Liver (tissue), 3 donors: ENCODE data around the gene MBP.

ENCODE experiments used
- CTCF ChIP-seq: fragments of 150-350 bp; IDR thresholded peaks from 2 replicates; pipeline ENCODE4 v1.5.1; 2017; ENCODE audit warnings: improper control_type of control experiment, low read depth, low read length; ENCODE audit not compliant: missing input control
- EGR1 ChIP-seq, 2 donors: IDR thresholded peaks; 2 replicates each; pipeline ENCODE4 v1.6.1; 2016 to 2018; ENCODE audit warnings: antibody characterized with exemption in 2 of 2, low read depth in 2 of 2
- GABPA ChIP-seq, 2 donors: IDR thresholded peaks in 1 of 2; conservative IDR thresholded peaks in 1 of 2; 2 replicates each; pipeline ENCODE4 v1.6.1; 2016; ENCODE audit warnings: antibody characterized with exemption in 2 of 2, mild to moderate bottlenecking in 1 of 2, moderate library complexity in 1 of 2
- MAX ChIP-seq: IDR thresholded peaks from 2 replicates; pipeline ENCODE4 v1.6.1; 2016; ENCODE audit warnings: antibody characterized with exemption
- RAD21 ChIP-seq, 2 donors: IDR thresholded peaks; 2 replicates each; pipeline ENCODE4 v1.6.1; 2016; ENCODE audit warnings: antibody characterized with exemption in 2 of 2, mild to moderate bottlenecking in 2 of 2
- ZBTB33 ChIP-seq: IDR thresholded peaks from 2 replicates; pipeline ENCODE4 v1.6.1; 2016; ENCODE audit warnings: antibody characterized with exemption
- donor health status: healthy.
- donor health status: healthy.

- no peak for TF ChIP-seq EGR1 (IDR thresholded peaks at IDR 0.05; ENCODE audit: low read depth in 2 of 2)
- TF ChIP-seq MAX, result no peak
- no peak for TF ChIP-seq CTCF
- no peak for TF ChIP-seq GABPA (IDR thresholded peaks at IDR 0.05 in 1 of 2, conservative IDR thresholded peaks at IDR 0.05 in 1 of 2)
- TF ChIP-seq RAD21 (IDR thresholded peaks at IDR 0.05), result no peak
- TF ChIP-seq ZBTB33, result no peak
Observed at GRCh38 chr18:77009675-77010074, 122.9 kb downstream of the MBP start.
